ENCODE measurements around the gene SIGLEC14.
"Not testable (repeated sequence)": the region's sequence is repeated elsewhere in the genome, so short reads cannot be mapped to it uniquely, and the experiment has no call there.

SIGLEC14 gene

GRCh38 chr19:51675911-51676565, 29.4 kb upstream of the SIGLEC14 start:
- DNase-seq (ENCODE audit: low read depth, low spot score): not testable (repeated sequence)

GRCh38 chr19:51668216-51668615, 21.6 kb upstream of the SIGLEC14 start:
- no peak for DNase-seq (ENCODE audit: low read depth, low spot score)

GRCh38 chr19:51664997-51665396, 18.4 kb upstream of the SIGLEC14 start:
- DNase-seq (ENCODE audit: low read depth, low spot score): no peak

GRCh38 chr19:51664131-51664530, 17.5 kb upstream of the SIGLEC14 start:
- no peak for DNase-seq (ENCODE audit: low read depth, low spot score)

- DNase-seq (ENCODE audit: low read depth, low spot score): no peak
These were observed 17.0 kb upstream of the SIGLEC14 start for GRCh38 chr19:51663650-51664049.

GRCh38 chr19:51660975-51661600, 14.5 kb upstream of the SIGLEC14 start:
- DNase-seq (ENCODE audit: low read depth, low spot score): peak; percentile 37

GRCh38 chr19:51654783-51655182, 8.2 kb upstream of the SIGLEC14 start:
- DNase-seq (ENCODE audit: low read depth, low spot score): no peak

- DNase-seq (ENCODE audit: low read depth, low spot score): no peak
These were observed 6.5 kb upstream of the SIGLEC14 start for GRCh38 chr19:51653162-51653561.

GRCh38 chr19:51652266-51652665, 5.6 kb upstream of the SIGLEC14 start:
- no peak for DNase-seq (ENCODE audit: low read depth, low spot score)

- DNase-seq (ENCODE audit: low read depth, low spot score): no peak
These were observed 4.7 kb upstream of the SIGLEC14 start for GRCh38 chr19:51651216-51651846.

GRCh38 chr19:51647318-51647717, 693 bp upstream of the SIGLEC14 start:
- no peak for DNase-seq (ENCODE audit: low read depth, low spot score)

- no peak for DNase-seq (ENCODE audit: low read depth, low spot score)
These were observed 1.9 kb downstream of the SIGLEC14 start for GRCh38 chr19:51644636-51645271.

- no peak for DNase-seq (ENCODE audit: low read depth, low spot score)
These were observed 5.0 kb downstream of the SIGLEC14 start for GRCh38 chr19:51641648-51642047.

- DNase-seq (ENCODE audit: low read depth, low spot score): no peak
These were observed 6.2 kb downstream of the SIGLEC14 start for GRCh38 chr19:51640386-51640785.

GRCh38 chr19:51639916-51640315, 6.7 kb downstream of the SIGLEC14 start:
- no peak for DNase-seq (ENCODE audit: low read depth, low spot score)

GRCh38 chr19:51637362-51637978, 9.2 kb downstream of the SIGLEC14 start:
- no peak for DNase-seq (ENCODE audit: low read depth, low spot score)

- DNase-seq (ENCODE audit: low read depth, low spot score): no peak
These were observed 14.5 kb downstream of the SIGLEC14 start for GRCh38 chr19:51632126-51632525.

GRCh38 chr19:51630315-51630714, 16.3 kb downstream of the SIGLEC14 start, which contains the start of gene SIGLEC5:
Gene SIGLEC5 (minus strand): TSS chr19:51630401. CDS start chr19:51630335, 66 bp downstream.
- DNase-seq (ENCODE audit: low read depth, low spot score): not testable (repeated sequence)

- DNase-seq (ENCODE audit: low read depth, low spot score): no peak
These were observed 18.3 kb downstream of the SIGLEC14 start for GRCh38 chr19:51628153-51628939.

GRCh38 chr19:51627491-51628138, 19.0 kb downstream of the SIGLEC14 start:
- no peak for DNase-seq (ENCODE audit: low read depth, low spot score)

GRCh38 chr19:51626675-51627074, 19.9 kb downstream of the SIGLEC14 start:
- no peak for DNase-seq (ENCODE audit: low read depth, low spot score)

Data from smooth muscle cell of the brain vasculature (primary cell).